Caco-2 (cell line): Measurements from ENCODE around the gene NLGN1. TPM values are rescaled to one million over a fixed set of nuclear protein-coding genes. Genes with fewer than 3 reads are reported as not detected.

ENCODE experiments used
- BruUV-seq: library from RNA; stranded (reverse); fragments of 400-500 nt; replicated peaks from 2 replicates; lab custom pipeline; 2021; lab: Mats Ljungman, UMichigan
- CTCF ChIA-PET: fragments of 300-600 bp; sonication (Branson Sonifier 250); formaldehyde crosslinking; loops from one replicate; lab custom pipeline; 2022; ENCODE audit warnings: antibody characterized with exemption; lab: Charles Lee
- POLR2A ChIA-PET: fragments of 300-600 bp; sonication (Branson Sonifier 250); formaldehyde crosslinking; loops from one replicate; lab custom pipeline; 2022; ENCODE audit warnings: antibody characterized with exemption; lab: Charles Lee
- DNase-seq, 2 experiments: peaks; one replicate each; pipeline versions ENCODE4 v3.0.0 to v3.0.0-alpha.2; 2020 to 2022
- H3K27me3 ChIP-seq: replicated peaks from 2 replicates; pipeline ENCODE4 v1.6.0; 2011; ENCODE audit warnings: low read length; ENCODE audit not compliant: control insufficient read depth, insufficient read depth
- H3K36me3 ChIP-seq: 2 replicates; pipeline ENCODE4 v1.5.1; 2011; ENCODE audit warnings: low read length; ENCODE audit not compliant: control insufficient read depth, insufficient read depth
- H3K4me1 ChIP-seq: fragments of 250-450 bp; sonication (Bioruptor Pico); 2 replicates; pipeline ENCODE4 v1.5.1; 2020; ENCODE audit warnings: mild to moderate bottlenecking
- H3K4me3 ChIP-seq: 2 replicates; pipeline ENCODE4 v1.5.1; 2011; ENCODE audit warnings: low read depth, mild to moderate bottlenecking, control low read depth, low read length
- H3K9me3 ChIP-seq: fragments of 250-450 bp; sonication (Bioruptor Pico); 2 replicates; pipeline ENCODE4 v1.5.1; 2020; ENCODE audit warnings: mild to moderate bottlenecking, moderate library complexity
- H3K27ac Mint-ChIP-seq: one replicate; pipeline ENCODE4 v1.8.0; 2022; ENCODE audit warnings: mixed read lengths; ENCODE audit not compliant: unreplicated experiment
- H3K27me3 Mint-ChIP-seq: one replicate; pipeline ENCODE4 v1.8.0; 2022; ENCODE audit warnings: mixed read lengths; ENCODE audit not compliant: insufficient read depth, unreplicated experiment
- H3K36me3 Mint-ChIP-seq: one replicate; pipeline ENCODE4 v1.8.0; 2022; ENCODE audit warnings: mild to moderate bottlenecking, mixed read lengths; ENCODE audit not compliant: insufficient read depth, unreplicated experiment
- H3K4me1 Mint-ChIP-seq: one replicate; pipeline ENCODE4 v1.8.0; 2022; ENCODE audit warnings: low read depth, mixed read lengths; ENCODE audit not compliant: unreplicated experiment
- H3K4me3 Mint-ChIP-seq: one replicate; pipeline ENCODE4 v1.8.0; 2022; ENCODE audit warnings: mild to moderate bottlenecking, moderate library complexity, mixed read lengths; ENCODE audit not compliant: unreplicated experiment
- H3K9me3 Mint-ChIP-seq: one replicate; pipeline ENCODE4 v1.8.0; 2022; ENCODE audit warnings: mixed read lengths; ENCODE audit not compliant: unreplicated experiment
- intact Hi-C: fragments of 100-400 bp; cut with micrococcal nuclease; formaldehyde crosslinking; loops from one replicate; pipeline ENCODE4 v1.10.0; 2022; ENCODE audit not compliant: unreplicated experiment
- total RNA-seq: library from RNA; stranded (reverse); gene quantifications from 2 replicates; pipeline ENCODE4 v1.2.3, GENCODE V29; 2022
- TF ChIP-seq, protein P1 (sequence below), 2 experiments: fragments of 200-600 bp in 1 of 2; IDR thresholded peaks; 1 replicate in 1 of 2; 2 replicates in 1 of 2; pipeline versions ENCODE4 v1.5.1 to v1.8.0; 2011 to 2022; ENCODE audit warnings: antibody characterized with exemption in 1 of 2, control low read depth in 1 of 2, inconsistent platforms in 1 of 2, low read depth in 1 of 2, low read length in 1 of 2, mild to moderate bottlenecking in 1 of 2, moderate library complexity in 1 of 2; ENCODE audit not compliant: insufficient read depth in 1 of 2, severe bottlenecking in 1 of 2, unreplicated experiment in 1 of 2

The NLGN1 gene
- total RNA-seq, 1 experiment from 2014 or later = not detected

DNA sequence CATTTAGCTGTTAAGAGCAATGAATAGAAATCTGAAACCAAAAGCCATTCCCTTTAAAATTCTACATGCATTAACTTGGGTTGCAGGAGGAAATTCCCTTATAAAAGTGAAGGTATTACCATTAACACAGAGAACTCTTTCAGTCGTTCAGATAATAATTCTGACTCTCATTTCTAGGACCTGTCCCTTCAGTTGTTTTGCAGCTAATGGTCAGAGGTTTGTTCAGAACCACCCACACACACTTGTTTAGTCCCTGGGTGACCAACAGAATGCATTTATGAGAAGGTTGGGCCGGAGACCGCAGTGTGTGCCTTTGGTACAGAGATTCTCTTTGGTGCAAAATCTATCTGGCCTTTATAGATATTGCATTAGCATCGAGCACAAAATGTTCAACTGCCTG is 492.5 kb downstream of the NLGN1 start:
- Histone ChIP-seq H3K36me3 (no peaks in the 10 kb centered on the region), H3K4me1 (no peaks in the 10 kb centered on the region), H3K9me3 (no peaks in the 10 kb centered on the region), H3K27me3 (no peaks in the 10 kb centered on the region), H3K4me3 (no peak overlapping the region)
- Mint-ChIP-seq H3K4me1 (no peaks in the 10 kb centered on the region), H3K27me3 (peaks cover 4% of the 10 kb centered on the region), H3K9me3 (no peaks in the 10 kb centered on the region), H3K36me3 (no peaks in the 10 kb centered on the region), H3K27ac (no peak overlapping the region), H3K4me3 (no peak overlapping the region)
- ChIA-PET POLR2A (no interaction called here), CTCF (no interaction called here)
- TF ChIP-seq, protein P1, sequence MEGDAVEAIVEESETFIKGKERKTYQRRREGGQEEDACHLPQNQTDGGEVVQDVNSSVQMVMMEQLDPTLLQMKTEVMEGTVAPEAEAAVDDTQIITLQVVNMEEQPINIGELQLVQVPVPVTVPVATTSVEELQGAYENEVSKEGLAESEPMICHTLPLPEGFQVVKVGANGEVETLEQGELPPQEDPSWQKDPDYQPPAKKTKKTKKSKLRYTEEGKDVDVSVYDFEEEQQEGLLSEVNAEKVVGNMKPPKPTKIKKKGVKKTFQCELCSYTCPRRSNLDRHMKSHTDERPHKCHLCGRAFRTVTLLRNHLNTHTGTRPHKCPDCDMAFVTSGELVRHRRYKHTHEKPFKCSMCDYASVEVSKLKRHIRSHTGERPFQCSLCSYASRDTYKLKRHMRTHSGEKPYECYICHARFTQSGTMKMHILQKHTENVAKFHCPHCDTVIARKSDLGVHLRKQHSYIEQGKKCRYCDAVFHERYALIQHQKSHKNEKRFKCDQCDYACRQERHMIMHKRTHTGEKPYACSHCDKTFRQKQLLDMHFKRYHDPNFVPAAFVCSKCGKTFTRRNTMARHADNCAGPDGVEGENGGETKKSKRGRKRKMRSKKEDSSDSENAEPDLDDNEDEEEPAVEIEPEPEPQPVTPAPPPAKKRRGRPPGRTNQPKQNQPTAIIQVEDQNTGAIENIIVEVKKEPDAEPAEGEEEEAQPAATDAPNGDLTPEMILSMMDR (IDR thresholded peaks at IDR 0.05; ENCODE audit: insufficient read depth in 1 of 2, low read depth in 1 of 2, low read length in 1 of 2, severe bottlenecking in 1 of 2, unreplicated experiment in 1 of 2) = no peak
- intact Hi-C loops = no loop called here
- DNase-seq = no peak
- BruUV-seq = no TSS peak

DNA sequence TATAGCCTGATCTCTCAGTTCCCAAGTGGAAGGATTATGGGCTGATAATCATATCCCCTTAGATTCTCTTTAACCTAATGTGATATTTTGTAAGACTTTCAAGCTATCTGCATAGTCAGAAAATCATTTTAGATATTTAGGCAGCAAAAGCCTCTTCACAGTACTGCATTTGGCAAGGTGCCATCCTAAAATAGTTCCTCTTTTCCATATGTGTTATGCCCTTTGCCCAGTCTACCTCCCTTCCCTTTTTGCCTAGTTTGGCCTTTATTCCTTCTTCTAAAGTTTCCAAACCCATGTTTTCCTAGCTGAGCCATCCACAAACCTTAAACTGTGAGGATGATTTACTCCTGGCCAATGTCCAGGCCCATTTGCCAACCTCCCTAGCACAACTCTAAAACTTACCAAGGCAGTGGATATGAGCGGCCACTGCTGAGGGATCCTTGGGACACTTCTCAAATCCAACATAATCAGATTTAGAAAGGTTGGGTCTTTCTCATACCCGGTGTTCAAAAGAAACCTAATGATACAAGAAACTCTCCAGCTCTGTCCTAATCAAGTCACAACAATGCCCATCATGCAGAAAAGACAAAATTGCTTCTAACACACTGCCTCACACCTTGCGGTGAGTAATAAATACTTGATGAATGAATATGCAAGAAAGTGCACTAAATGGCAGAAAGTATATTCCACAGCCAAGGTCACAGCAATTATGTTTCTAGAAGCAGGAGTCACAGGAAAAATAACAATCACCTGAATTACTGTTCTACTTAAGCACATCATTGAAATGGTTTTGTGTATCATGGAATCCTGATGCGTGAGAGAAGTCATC is 493.9 kb downstream of the NLGN1 start:
- ChIA-PET CTCF (no interaction called here), POLR2A (no interaction called here)
- Mint-ChIP-seq H3K27ac (no peak overlapping the region), H3K36me3 (no peaks in the 10 kb centered on the region), H3K4me1 (no peaks in the 10 kb centered on the region), H3K9me3 (no peaks in the 10 kb centered on the region), H3K27me3 (peaks cover 4% of the 10 kb centered on the region), H3K4me3 (no peak overlapping the region)
- Histone ChIP-seq H3K4me3 (no peak overlapping the region), H3K4me1 (no peaks in the 10 kb centered on the region), H3K36me3 (no peaks in the 10 kb centered on the region), H3K27me3 (no peaks in the 10 kb centered on the region), H3K9me3 (no peaks in the 10 kb centered on the region)
- TF ChIP-seq, protein P1 (IDR thresholded peaks at IDR 0.05; ENCODE audit: insufficient read depth in 1 of 2, low read depth in 1 of 2, low read length in 1 of 2, severe bottlenecking in 1 of 2, unreplicated experiment in 1 of 2) = no peak
- DNase-seq = no peak
- intact Hi-C loops = no loop called here
- BruUV-seq = no TSS peak

- Mint-ChIP-seq H3K4me1 (no peaks in the 10 kb centered on the region), H3K9me3 (no peaks in the 10 kb centered on the region), H3K4me3 (no peak overlapping the region), H3K27me3 (peaks cover 8% of the 10 kb centered on the region), H3K27ac (no peak overlapping the region), H3K36me3 (no peaks in the 10 kb centered on the region)
- Histone ChIP-seq H3K4me1 (no peaks in the 10 kb centered on the region), H3K36me3 (no peaks in the 10 kb centered on the region), H3K27me3 (no peaks in the 10 kb centered on the region), H3K4me3 (no peak overlapping the region), H3K9me3 (no peaks in the 10 kb centered on the region)
- intact Hi-C loops = no loop called here
- ChIA-PET CTCF (no interaction called here), POLR2A (no interaction called here)
- no peak for DNase-seq
- BruUV-seq = no TSS peak
- TF ChIP-seq, protein P1 (IDR thresholded peaks at IDR 0.05; ENCODE audit: insufficient read depth in 1 of 2, low read depth in 1 of 2, low read length in 1 of 2, severe bottlenecking in 1 of 2, unreplicated experiment in 1 of 2) = no peak
Measured at GRCh38 chr3:173892547-173892946, 495.0 kb downstream of the NLGN1 start.
